ENCODE measurements around the gene ATXN10. TPM values are rescaled to one million over a fixed set of nuclear protein-coding genes. Genes with fewer than 3 reads are reported as not detected.

ATXN10 gene
- total RNA-seq, 1 experiment from 2014 or later: 122 TPM

GRCh38 chr22:45877651-45878050 is 206.0 kb downstream of the ATXN10 start:
- no peak for DNase-seq (ENCODE audit: low read depth)

- DNase-seq (ENCODE audit: low read depth): no peak
Observed at GRCh38 chr22:45878051-45878781, 206.6 kb downstream of the ATXN10 start.

GRCh38 chr22:45878901-45879551 is 207.4 kb downstream of the ATXN10 start:
- DNase-seq (ENCODE audit: low read depth): no peak

DNA sequence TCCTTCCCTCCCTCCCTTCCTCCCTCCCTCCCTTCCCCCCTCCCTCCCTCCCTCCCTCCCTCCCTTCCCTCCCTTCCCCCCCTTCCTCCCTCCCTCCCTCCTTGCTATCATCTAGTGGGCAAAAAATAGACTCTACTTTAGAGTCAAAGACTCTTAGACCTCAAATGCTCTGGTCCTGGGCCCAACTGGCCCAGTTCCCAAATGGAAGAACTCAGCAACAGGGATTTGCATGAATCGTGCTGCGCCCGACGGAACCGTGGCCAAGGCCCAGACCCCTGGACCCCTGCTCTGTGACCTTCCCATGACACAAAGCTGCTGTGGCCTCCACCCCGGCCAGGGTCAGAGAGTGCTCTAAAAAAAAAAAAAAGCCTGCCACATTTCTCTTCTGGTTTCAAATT is 207.9 kb downstream of the ATXN10 start:
- no peak for DNase-seq (ENCODE audit: low read depth)

DNA sequence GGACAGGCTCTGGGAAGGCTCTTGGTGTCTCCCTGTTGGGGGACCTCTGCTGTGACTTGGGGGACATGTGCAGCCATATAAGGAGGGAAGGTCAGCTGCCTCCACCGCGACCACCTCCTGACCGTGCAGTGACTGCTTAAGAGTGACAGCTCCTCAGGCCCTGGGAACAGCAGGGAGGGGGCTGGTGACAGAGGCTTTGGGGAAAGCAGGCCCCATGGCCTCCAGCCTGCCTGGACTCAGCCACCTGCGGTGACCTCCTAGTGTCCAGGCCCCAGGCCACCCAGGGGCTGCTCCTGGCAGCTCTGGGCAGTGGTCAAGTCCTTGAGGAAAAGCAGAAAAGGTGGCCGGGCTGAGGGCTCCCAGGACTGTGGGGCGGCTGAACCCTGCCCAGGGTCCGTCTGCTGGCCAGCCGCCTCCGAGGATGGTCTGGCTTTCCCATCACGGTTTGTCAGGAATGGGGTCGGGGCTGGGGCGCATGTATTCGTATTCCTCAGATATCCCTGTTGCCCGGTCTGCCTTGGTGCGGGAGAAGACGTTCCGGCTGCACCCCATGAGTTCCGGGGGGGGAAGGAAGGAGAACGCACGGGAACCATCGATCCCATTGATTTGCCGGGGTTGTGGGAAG is 208.6 kb downstream of the ATXN10 start:
- DNase-seq (ENCODE audit: low read depth): no peak

GRCh38 chr22:45880716-45881523 is 209.3 kb downstream of the ATXN10 start:
- no peak for DNase-seq (ENCODE audit: low read depth)

DNA sequence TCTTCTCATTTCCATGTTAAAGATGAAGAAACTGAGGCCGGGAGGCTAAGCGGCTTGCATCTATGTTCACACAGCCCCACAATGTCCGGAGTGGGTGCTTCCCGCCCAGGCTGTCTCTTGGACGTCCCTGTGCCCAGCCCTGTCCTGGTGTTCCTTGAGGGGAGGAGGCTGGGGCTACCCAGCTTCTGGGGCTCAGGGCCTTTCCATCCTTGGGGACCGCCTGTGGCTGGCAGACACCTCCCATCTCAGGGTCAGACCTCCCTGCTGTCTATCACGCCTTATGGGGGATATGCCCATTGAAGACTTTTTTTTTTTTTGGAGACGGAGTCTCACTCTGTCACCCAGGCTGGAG is 209.9 kb downstream of the ATXN10 start:
- no peak for DNase-seq (ENCODE audit: low read depth)

GRCh38 chr22:45882881-45883810 is 211.5 kb downstream of the ATXN10 start:
- DNase-seq (ENCODE audit: low read depth): no peak

DNA sequence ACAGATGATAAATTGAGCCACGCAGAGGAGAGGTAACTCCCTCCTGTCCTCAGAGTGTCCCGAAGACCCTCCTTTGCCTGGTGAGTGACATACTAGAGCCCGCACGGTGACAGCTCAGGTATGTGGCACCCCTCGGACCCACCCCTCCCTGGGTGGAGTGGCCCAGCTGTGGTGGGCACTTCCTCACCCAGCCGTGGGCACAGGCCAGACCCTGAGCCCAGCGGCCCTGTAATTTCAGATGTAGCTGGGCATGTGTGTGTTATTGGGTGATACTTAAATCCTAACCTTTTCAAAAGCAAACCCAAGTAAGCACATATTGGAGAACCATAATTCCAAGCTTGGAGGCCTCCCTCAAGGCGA is 212.2 kb downstream of the ATXN10 start:
- no peak for DNase-seq (ENCODE audit: low read depth)

DNA sequence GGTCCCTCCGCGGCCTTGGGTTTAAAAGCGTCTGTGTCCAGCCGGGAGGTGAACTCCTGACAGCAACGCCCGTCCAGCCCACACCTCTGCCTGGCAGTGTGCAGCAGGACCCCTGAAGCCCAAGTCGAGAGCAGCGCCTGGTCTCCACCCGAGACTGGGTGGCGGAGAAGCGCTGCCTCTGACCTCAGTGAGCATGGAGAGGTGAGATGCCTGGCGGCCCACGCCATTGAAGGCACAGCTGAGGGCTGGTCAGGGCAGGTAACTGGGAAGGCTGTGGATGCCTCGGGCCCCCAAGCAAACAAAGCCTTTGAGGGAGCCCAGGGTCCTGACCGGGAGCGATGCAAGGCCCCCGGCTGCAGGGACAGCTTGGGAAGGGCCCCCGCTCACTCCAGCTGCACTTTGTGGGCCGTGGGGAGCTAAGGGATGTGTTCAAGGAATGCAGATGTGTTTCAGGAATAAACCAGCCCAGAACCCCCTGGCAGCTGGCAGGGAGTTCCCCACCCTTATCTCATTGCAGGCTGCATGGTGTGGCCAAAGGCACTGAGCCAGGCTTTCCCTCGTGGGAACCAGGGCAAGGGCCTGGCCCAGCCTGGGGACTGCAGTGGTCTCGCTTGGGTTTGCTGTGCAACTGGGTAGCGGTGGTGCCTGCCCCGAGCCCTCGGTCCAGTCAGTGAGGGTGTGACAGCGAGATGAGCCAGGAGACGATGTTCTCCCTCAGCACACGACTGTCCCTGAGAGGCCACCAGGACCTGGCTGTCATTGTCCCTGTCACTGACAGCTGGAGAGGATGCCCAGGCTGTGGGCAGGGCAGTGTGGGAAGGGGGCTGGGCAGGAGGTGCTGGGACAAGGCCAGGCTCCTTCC is 212.8 kb downstream of the ATXN10 start:
- DNase-seq (ENCODE audit: low read depth): no peak

DNA sequence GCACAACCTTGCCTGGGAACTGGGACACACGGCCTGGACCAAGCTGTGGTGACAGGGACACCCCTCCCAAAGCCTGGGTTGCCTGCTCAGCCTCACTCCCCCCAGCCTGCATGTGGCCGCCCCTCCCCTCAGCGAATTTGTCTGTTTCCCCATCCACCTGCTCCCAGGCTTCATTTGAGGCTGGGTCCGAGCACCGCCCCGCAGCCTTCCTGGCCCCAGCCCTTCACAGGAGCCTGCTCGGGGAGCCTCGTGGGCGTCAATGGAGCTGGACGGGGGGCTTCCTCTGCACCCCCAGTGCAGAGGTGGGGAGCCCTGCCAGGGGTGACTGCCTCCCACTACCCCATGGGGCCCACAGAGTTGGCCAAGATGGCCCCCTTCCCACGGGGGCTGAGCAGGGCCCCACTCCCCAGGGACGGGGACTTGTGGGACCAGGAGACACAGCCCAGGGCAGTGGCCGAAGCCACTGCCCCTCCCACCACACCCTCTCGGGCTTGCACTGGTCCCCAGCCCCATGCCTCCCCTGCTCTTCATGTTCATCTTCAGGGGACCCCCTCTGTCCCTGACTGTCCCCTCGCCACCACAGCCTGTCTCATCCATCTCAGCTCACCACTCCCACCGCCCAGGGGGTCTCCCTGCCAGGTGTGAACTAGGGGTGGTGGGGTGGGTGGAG is 213.7 kb downstream of the ATXN10 start:
- no peak for DNase-seq (ENCODE audit: low read depth)

DNA sequence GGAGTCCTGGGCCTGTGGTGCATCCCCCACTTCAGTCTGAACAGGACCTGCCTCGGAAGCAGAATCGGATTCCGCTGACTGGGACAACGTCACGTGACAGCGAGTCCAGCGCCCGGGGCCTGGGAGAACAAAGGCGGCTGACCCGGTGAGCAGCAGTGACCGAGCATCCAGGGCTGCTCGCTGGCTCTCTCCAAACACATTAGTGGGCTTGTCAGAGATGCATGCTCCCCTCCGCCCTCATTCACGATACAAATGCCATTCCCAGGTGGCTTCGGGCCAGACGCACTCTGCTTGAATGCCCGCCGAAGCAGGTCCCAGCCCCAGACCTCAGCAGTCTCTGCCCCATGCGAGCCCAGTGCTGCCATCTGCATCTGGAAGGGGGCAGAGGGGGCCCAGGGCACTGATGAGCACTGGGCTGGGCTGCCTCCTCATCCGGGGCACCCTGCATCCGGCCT is 214.3 kb downstream of the ATXN10 start:
- no peak for DNase-seq (ENCODE audit: low read depth)

- DNase-seq (ENCODE audit: low read depth): no peak
Observed at GRCh38 chr22:45886540-45886939, 214.9 kb downstream of the ATXN10 start.

GRCh38 chr22:45887202-45888131 is 215.8 kb downstream of the ATXN10 start:
- DNase-seq (ENCODE audit: low read depth): peak; percentile 23

GRCh38 chr22:45888221-45889092 is 216.8 kb downstream of the ATXN10 start:
- DNase-seq (ENCODE audit: low read depth): no peak

- no peak for DNase-seq (ENCODE audit: low read depth)
Observed at GRCh38 chr22:45889093-45889538, 217.5 kb downstream of the ATXN10 start.
